Lower leg skin (tissue), 3 donors: ENCODE data around the gene PVR.

Experiments
- POLR2A ChIP-seq, 2 donors: fragments of 450-650 bp; IDR thresholded peaks; one replicate each; pipeline ENCODE4 v1.6.1; 2016 to 2017; ENCODE audit warnings: antibody characterized with exemption in 2 of 2, mild to moderate bottlenecking in 1 of 2, moderate library complexity in 1 of 2
- TF ChIP-seq, protein P1 (sequence below), 3 donors: fragments of 450-650 bp; IDR thresholded peaks; one replicate each; pipeline ENCODE4 v1.5.1; 2016; ENCODE audit warnings: antibody characterized with exemption in 3 of 3, mild to moderate bottlenecking in 3 of 3, moderate library complexity in 2 of 3

- TF ChIP-seq, protein P1, sequence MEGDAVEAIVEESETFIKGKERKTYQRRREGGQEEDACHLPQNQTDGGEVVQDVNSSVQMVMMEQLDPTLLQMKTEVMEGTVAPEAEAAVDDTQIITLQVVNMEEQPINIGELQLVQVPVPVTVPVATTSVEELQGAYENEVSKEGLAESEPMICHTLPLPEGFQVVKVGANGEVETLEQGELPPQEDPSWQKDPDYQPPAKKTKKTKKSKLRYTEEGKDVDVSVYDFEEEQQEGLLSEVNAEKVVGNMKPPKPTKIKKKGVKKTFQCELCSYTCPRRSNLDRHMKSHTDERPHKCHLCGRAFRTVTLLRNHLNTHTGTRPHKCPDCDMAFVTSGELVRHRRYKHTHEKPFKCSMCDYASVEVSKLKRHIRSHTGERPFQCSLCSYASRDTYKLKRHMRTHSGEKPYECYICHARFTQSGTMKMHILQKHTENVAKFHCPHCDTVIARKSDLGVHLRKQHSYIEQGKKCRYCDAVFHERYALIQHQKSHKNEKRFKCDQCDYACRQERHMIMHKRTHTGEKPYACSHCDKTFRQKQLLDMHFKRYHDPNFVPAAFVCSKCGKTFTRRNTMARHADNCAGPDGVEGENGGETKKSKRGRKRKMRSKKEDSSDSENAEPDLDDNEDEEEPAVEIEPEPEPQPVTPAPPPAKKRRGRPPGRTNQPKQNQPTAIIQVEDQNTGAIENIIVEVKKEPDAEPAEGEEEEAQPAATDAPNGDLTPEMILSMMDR (IDR thresholded peaks at IDR 0.05) = no peak
- TF ChIP-seq POLR2A (IDR thresholded peaks at IDR 0.05) = no peak
Measured at GRCh38 chr19:44684892-44685863, 41.5 kb downstream of the PVR start.
